Left ventricle myocardium inferior (tissue), 1 donor: ENCODE data around the gene KIAA0319L. TPM values are rescaled to one million over a fixed set of nuclear protein-coding genes. Genes with fewer than 3 reads are reported as not detected.
A peak's percentile ranks its signal among the peaks of the same experiment; 100 is the strongest.

Experiments
- DNase-seq: peaks from one replicate; pipeline ENCODE4 v3.0.0-alpha.2; 2020
- H3K27ac ChIP-seq: fragments of 200-600 bp; replicated peaks from 2 replicates; pipeline ENCODE4 v1.8.0; 2021
- H3K27me3 ChIP-seq: fragments of 200-600 bp; 2 replicates; pipeline ENCODE4 v1.8.0; 2021; ENCODE audit warnings: low read depth
- H3K36me3 ChIP-seq: fragments of 200-600 bp; 2 replicates; pipeline ENCODE4 v1.8.0; 2021
- H3K4me1 ChIP-seq: fragments of 200-600 bp; 2 replicates; pipeline ENCODE4 v1.8.0; 2021
- H3K4me3 ChIP-seq: fragments of 200-600 bp; 2 replicates; pipeline ENCODE4 v1.8.0; 2021; ENCODE audit warnings: mild to moderate bottlenecking, moderate library complexity
- H3K9me3 ChIP-seq: fragments of 200-600 bp; replicated peaks from 2 replicates; pipeline ENCODE4 v1.8.0; 2021
- CTCF ChIP-seq: fragments of 200-600 bp; IDR thresholded peaks from 2 replicates; pipeline ENCODE4 v1.8.0; 2021; ENCODE audit warnings: antibody characterized with exemption, mild to moderate bottlenecking, borderline replicate concordance
- intact Hi-C: fragments of 100-400 bp; cut with micrococcal nuclease; formaldehyde crosslinking; loops from one replicate; pipeline ENCODE4 v1.11.0; 2022
- total RNA-seq: library from RNA; stranded (reverse); fragmentation: NEBNext Ultra II Directional; extraction: Animal tissue kit (Norgen Biotek cat#: 25700); gene quantifications from one replicate; pipeline ENCODE4 v1.2.1, GENCODE V29; 2021
- donor health status: DM: no; HTN: yes; CAD: no; lungs with severe emphysema.

KIAA0319L gene
- total RNA-seq, 1 donor from 2014 or later: 64.3 TPM

- DNase-seq: no peak
- H3K4me1 ChIP-seq: peaks cover 62% of the 10 kb centered on the region
- H3K4me3 ChIP-seq: no peak overlapping the region
- no peaks in the 10 kb centered on the region for H3K9me3 ChIP-seq
- H3K27ac ChIP-seq: peak overlapping the region; percentile 39
- H3K36me3 ChIP-seq: peaks cover 38% of the 10 kb centered on the region
- intact Hi-C loops: no loop called here
- no peak for TF ChIP-seq CTCF
- H3K27me3 ChIP-seq: no peaks in the 10 kb centered on the region
Observed at GRCh38 chr1:35554266-35555211, 2.7 kb downstream of the KIAA0319L start.

- no peak for TF ChIP-seq CTCF
- intact Hi-C loops: no loop called here
- peaks cover 56% of the 10 kb centered on the region for H3K4me1 ChIP-seq
Observed at GRCh38 chr1:35553851-35554250, 3.4 kb downstream of the KIAA0319L start.

GRCh38 chr1:35546614-35547013 lies 10.6 kb downstream of the KIAA0319L start:
- H3K27me3 ChIP-seq: no peaks in the 10 kb centered on the region
- no peak for TF ChIP-seq CTCF
- peaks cover 13% of the 10 kb centered on the region for H3K36me3 ChIP-seq
- intact Hi-C loops: no loop called here
- H3K9me3 ChIP-seq: no peaks in the 10 kb centered on the region
- H3K27ac ChIP-seq: no peak overlapping the region
- DNase-seq: no peak
- no peak overlapping the region for H3K4me3 ChIP-seq
- peaks cover 51% of the 10 kb centered on the region for H3K4me1 ChIP-seq

More at GRCh38 chr1:35553851-35554250, 3.4 kb downstream of the KIAA0319L start:
- DNase-seq: no peak
- peak overlapping the region; percentile 39 for H3K27ac ChIP-seq
- H3K27me3 ChIP-seq: no peaks in the 10 kb centered on the region
- H3K36me3 ChIP-seq: peaks cover 38% of the 10 kb centered on the region
- H3K9me3 ChIP-seq: no peaks in the 10 kb centered on the region
- no peak overlapping the region for H3K4me3 ChIP-seq

- peak; percentile 48 for TF ChIP-seq CTCF
- intact Hi-C loops: no loop called here
- no peak for DNase-seq
- no peaks in the 10 kb centered on the region for H3K27me3 ChIP-seq
- no peaks in the 10 kb centered on the region for H3K9me3 ChIP-seq
- no peak overlapping the region for H3K4me3 ChIP-seq
- H3K36me3 ChIP-seq: no peaks in the 10 kb centered on the region
- H3K27ac ChIP-seq: peak overlapping the region; percentile 33
- peaks cover 68% of the 10 kb centered on the region for H3K4me1 ChIP-seq
Observed at GRCh38 chr1:35544976-35545375, 12.2 kb downstream of the KIAA0319L start.

GRCh38 chr1:35539824-35540261 lies 17.4 kb downstream of the KIAA0319L start:
- Histone ChIP-seq H3K4me1 (peaks cover 95% of the 10 kb centered on the region), H3K27me3 (no peaks in the 10 kb centered on the region), H3K27ac (peak overlapping the region; percentile 79), H3K4me3 (peak overlapping the region; percentile 55), H3K36me3 (no peaks in the 10 kb centered on the region), H3K9me3 (no peaks in the 10 kb centered on the region)
- no peak for DNase-seq
- intact Hi-C loops: no loop called here
- no peak for TF ChIP-seq CTCF
